ENCODE measurements around the gene VPS37D.
"Not testable (repeated sequence)": the region's sequence is repeated elsewhere in the genome, so short reads cannot be mapped to it uniquely, and the experiment has no call there.

Gene VPS37D

DNA sequence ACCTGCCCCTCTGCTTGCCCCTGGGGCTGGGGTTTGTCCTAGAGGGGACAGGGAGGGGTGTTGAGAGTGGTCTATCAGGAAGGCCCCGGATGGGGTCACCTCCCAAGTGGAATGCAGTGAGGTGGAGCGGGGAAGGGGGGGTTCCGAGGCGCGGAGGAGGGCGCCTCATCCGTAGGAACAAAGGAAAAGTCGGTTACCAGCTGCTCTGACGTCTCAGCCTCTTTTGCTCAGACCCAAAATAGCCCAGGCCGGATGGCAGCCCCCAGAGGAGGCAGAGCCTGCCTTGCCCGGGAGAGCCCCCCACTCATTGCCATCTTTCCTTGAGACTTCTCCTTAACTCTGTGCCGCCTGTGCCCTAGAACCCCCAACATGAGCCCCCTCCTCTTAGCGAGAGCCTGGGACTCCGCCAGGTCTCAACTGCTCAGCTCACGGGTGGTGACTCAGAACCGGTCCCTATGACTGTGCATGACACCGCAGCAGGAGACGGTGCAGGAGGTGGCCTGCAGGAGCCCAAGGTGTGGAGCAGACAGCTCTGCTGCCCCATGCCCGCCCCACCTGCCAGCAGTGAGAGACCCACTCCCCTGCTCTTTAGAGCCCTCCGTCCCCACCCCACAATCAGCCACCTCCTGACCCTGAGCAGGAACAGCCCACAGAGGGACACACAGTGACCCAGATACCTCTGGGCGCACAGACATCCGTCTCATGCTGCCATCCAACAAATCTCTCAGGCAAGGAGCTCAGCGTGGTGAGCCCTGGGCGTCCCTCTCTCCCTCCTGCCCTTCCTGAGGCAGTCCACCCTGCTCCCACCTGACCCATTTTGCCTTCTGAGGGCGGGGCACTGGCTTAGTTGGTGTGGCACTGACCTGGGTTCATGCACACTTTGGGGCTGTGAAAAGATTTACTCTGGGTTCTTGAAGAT is 38.8 kb downstream of the VPS37D start:
- no peak for DNase-seq

GRCh38 chr7:73707045-73707631 is 39.5 kb downstream of the VPS37D start:
- DNase-seq: no peak

DNA sequence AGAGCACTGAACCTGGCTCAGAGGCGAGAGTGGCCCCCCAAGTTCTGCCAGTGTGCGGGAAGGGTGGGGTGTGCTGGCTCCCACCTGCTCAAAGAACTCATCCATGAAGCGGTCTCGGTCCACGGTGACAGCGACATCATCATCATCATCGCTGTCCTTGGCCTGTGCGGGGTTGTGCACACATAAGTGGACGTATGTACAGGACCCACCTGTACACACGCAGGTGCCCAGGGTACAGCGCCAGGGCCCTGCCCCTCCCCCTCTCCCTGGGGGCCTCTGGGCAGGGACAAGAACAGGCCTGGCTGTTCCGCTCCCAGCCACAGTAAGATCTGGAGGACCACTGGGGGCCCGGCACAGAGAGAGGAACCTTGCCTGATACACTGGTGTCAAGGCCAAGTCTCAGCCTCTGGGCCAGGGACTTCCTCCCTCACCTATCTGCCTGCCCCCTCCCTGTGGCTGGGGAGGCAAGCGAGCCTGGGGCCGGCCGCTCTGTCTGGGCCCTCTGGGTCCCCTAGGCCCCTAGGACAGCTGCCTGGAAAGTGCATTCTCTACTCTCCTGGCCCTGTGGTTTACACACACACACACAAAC is 41.4 kb downstream of the VPS37D start:
- no peak for DNase-seq

DNA sequence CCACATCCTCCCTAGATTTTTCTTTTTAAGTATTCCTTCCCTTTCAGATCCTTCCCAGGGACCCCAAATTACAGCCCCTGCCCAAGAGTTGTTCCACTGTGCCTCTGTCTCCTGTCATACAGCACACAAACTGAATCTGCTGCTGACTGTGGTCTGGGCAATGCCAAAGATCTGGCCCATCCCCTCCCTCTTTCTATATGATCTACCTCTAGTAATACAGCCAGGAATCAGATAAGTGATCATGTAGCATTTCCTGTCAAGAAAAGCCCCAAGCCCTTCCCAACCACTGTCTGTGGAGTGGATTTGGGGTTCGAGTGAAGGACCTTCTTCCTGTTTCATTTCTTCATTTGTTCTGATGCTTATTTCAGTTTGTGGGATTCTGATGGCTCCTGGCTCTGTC is 45.1 kb downstream of the VPS37D start:
- DNase-seq: no peak

- DNase-seq: not testable (repeated sequence)
Measured at GRCh38 chr7:73713319-73713718, 45.7 kb downstream of the VPS37D start.

DNA sequence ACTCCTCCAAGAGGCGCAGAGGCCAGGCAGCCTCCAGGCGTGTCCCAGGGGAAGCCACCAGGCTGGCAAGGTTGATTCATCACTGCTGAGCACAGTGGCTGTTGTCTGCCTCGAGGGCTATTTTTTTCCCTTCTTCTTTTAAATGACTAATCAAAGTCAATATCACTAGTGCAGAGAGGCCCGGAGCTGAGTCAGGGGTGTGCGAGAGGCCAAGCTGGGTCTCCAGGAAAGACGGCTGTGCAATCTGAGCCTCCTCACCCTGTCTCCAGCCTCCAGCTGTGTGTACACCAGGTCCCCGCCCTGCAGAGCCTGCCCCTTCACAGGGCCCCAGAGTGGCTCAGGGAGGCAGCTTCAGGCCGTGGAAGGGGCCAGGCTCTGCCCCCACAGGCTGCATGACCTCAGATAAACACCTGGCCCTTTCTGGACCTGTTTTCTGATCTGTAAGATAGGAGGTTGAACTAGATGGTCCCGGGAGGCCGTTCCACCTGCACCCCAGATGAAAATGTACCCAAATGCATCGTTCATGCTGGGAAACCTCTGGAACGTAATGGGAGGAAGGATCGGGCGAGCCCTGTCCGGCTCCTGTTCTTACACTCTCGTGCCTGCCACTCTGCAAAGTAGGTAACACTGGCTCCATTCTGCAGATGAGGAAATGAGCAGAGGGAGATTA is 48.2 kb downstream of the VPS37D start:
- peak; percentile 60 for DNase-seq

DNA sequence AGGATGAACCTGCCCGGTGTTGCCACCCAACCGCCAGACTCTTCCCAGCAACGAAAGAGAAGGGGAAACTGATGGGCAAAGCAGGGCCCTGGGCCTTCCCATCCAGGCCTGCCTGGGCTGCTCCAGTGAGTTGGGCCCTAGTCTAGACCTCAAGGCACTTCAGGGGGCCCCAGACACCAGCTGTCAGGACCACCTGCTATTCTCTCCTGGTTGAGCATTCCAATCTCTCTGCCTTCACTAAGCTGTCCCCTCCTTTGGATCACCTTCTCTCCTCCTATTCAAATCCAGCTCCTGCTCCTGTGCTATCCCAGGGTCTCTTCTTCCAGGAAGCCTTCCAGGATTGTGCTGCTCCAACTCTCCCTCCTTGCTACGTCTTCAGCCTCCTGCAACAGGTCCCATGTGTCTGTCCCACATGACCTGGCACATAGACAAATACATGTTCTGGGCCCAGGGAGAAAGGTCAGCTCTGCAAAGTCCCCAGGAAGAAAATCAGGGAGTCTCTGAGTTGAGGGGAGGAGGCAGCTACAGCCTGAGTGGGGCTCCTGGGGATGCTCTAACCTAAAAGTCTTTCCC is 48.8 kb downstream of the VPS37D start:
- no peak for DNase-seq

DNA sequence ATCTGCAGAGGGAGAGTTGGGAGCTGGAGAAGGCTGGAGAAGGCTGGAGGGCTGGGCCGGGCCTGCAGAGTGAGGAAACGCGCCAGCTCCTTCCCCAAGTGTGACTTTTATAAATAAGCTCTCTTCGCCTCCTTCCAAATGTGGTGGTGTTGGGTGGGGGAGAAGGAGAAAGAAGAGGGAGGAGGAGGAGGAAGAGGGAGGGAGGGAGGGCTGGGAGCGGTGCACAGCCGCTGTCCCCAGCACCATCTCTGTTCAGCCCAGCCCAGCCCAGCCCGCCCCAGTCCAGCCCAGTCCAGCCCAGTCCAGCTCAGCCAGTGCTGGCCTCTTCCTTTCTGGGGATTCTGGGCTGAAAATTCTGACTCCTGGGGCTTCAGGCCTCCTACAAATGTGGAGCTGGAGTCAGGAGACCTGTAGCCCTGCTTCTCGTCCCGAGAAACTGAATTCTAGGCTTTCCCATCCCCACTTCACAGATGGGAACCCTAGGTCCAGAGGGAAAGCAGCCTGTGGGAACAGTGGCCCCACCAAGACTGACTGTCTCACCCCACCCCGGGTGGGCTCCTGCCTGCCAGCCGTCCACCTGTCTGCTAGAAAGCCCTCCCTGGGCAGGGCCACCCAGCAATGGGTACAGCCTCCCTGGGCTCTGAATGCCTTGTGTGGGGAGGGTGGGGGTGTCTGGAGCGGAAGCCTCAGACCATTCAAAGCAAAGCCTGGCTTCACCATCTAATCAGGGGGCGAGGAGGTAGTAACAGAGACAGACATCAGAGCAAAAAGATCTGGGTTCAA is 49.6 kb downstream of the VPS37D start:
- no peak for DNase-seq

DNA sequence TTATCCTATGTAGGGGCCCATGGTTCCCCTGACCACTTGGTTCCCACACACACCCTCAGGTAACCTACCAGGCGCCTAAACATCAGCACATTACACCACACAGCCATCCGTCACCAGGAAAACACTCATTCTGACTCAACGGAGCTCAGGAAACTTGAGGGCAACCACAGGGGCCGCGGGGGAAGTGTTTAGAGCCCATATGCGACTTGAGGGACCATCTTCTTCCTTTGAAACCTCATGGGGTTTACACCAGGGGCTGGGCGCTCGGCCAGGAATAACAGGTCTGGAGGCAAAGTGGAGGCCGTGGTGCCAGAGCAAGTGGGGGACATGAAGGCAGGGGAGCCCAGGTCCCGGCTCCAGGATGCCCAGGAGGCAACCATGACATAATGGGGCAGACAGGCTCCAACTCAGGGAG is 50.4 kb downstream of the VPS37D start:
- peak; percentile 40 for DNase-seq

DNA sequence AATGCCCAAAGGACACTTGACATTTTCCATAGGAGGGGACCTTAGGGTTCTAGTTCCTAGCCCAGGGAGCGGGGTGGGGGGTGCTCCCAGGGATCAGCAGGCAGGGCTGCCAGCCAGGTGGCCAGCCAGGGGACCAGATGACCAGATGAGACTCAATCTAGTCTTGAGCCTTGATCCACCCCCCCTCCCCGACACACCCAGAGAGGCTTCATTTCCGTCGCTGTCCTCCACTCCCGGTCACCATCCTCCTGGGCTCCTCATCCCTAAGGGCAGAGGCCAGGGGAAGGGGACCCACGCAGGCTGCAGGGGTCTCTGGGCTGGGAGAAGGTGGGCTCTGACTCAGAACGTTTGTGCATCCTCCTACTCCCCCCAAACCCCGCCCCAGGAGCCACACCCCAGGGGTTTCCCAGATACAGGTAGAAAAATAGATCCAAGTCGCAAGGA is 50.8 kb downstream of the VPS37D start:
- no peak for DNase-seq

DNA sequence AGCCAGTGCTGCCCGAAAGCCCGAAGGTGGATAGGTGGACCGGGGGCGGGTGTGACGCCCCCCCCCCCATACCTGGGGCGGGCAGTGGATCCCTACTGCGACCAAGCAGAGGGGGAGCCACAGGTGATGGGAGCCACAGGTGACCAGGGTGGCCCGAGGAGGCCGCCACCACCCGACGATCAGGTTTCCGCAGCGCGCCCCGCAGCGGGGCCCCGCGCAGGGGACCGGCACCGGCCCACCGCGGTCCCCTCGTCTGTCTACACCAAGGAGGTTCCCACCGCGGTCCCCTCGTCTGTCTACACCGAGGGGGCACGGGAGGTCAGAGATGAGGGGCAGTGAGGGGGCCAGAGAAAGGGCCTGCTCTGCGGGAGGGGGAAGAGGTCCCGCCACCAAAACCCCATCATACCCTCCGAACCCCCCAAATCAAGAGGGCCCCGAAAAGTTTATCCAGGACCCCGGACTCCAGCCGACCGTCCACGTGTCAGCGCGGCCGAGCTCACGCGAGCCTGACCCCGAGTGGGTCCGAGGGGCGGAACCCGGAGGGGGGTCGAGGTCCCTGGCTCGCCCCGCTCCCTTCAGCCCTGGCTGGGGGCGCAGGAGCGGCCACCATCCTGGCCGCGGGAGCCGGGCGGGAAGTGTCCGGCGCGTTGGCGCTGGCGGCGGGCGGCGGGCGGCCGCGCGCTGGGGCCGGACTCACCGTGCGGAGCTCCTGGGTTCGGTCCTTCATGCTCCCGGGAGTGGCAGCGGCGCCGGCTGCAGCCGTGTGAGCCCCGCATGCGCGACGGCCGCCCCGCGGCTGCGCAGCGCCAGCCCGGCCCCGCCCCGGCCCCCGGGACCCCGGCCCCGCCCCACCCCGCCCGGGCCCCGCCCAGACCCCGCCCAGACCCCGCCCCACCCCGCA is 51.5 kb downstream of the VPS37D start, which contains the start of gene STX1A:
Gene STX1A, minus strand, starts transcription at position 765 of the 901 bp plus-strand sequence. Its CDS starts 38 bp downstream, at position 727.
- DNase-seq: no peak

DNA sequence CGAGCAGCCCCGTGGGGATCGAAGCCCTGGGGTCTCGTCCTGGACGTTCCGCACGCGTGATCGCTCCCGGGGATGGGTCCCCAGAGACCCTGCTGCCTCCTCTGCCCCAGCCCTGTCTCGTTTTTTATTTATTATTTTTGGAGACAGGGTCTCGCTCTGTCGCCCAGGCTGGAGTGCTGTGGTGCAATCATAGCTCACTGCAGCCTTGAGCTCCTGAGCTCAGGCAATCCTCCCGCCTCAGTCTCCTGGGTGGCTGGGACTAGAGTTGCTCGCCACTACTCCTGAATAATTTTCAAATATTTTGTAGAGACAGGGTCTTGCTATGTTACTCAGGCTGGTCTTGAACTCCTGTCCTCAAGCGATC is 52.2 kb downstream of the VPS37D start:
- no peak for DNase-seq

DNA sequence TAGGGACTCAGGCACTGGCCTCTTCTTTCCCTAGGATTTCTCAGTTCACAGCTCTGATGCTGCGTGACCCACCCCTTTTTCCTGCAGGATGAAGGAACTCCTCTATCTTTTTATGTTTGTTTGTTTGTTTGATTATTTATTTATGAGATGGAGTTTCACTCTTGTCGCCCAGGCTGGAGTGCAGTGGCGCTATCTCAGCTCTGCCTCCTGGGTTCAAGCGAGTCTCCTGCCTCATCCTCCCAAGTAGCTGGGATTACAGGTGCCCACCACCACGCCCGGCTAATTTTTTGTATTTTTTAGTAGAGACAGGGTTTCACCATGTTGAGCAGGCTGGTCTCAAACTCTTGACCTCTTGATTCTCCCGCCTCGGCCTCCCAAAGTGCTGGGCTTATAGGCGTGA is 52.8 kb downstream of the VPS37D start:
- not testable (repeated sequence) for DNase-seq

DNA sequence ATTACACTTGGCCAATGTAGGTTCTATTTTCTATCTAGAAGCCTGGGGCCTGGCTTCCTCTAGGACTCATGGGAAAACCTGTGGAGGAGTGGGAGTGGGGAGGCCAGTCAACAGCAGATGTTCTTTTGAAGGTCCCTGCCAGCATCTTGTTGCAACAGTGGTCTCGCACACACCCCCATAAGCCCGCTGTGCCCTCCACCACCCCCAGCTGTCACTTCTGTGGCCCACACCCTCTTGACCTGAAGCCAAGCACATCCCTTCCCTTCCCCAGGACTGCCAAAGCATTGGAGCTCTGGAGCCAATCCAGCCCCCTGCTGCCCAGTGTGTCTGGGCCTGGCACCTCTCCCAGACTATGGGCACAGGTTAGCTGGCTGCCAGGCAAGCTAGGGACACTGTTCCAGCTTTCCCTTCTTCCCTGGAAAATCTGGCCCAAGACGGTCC is 53.8 kb downstream of the VPS37D start:
- no peak for DNase-seq

All from SIG-M5 (cell line).